IMR-90 (cell line): ENCODE data around the gene ACVR1B.

Experiments
- BHLHE40 ChIP-seq: fragments of 150-350 bp; IDR thresholded peaks from 2 replicates; pipeline ENCODE4 v1.6.1; 2016; ENCODE audit warnings: mild to moderate bottlenecking, low read depth, low read length
- CEBPB ChIP-seq: IDR thresholded peaks from 2 replicates; pipeline ENCODE4 v1.6.1; 2012; ENCODE audit warnings: low read depth, low read length, improper control_type of control experiment
- ELK1 ChIP-seq: fragments of 150-350 bp; IDR thresholded peaks from 2 replicates; pipeline ENCODE4 v1.6.1; 2016; ENCODE audit warnings: low read depth, mild to moderate bottlenecking, low read length, moderate library complexity, borderline replicate concordance
- FOS ChIP-seq: fragments of 150-350 bp; IDR thresholded peaks from 2 replicates; pipeline ENCODE4 v1.6.1; 2016; ENCODE audit warnings: low read depth, low read length
- MAFK ChIP-seq: IDR thresholded peaks from 2 replicates; pipeline ENCODE4 v1.6.1; 2012; ENCODE audit warnings: low read depth, low read length, improper control_type of control experiment
- POLR2A ChIP-seq: IDR thresholded peaks from 2 replicates; pipeline ENCODE4 v1.6.1; 2012; ENCODE audit warnings: mild to moderate bottlenecking, low read depth, low read length
- SMC3 ChIP-seq: fragments of 150-350 bp; IDR thresholded peaks from 2 replicates; pipeline ENCODE4 v1.6.1; 2016; ENCODE audit warnings: low read depth, mild to moderate bottlenecking, antibody characterized with exemption, low read length, moderate library complexity
- TF ChIP-seq, protein P1 (sequence below): conservative IDR thresholded peaks from 2 replicates; pipeline ENCODE4 v1.5.1; 2012; ENCODE audit warnings: mild to moderate bottlenecking, low read depth, low read length, improper control_type of control experiment

- TF ChIP-seq, protein P1, sequence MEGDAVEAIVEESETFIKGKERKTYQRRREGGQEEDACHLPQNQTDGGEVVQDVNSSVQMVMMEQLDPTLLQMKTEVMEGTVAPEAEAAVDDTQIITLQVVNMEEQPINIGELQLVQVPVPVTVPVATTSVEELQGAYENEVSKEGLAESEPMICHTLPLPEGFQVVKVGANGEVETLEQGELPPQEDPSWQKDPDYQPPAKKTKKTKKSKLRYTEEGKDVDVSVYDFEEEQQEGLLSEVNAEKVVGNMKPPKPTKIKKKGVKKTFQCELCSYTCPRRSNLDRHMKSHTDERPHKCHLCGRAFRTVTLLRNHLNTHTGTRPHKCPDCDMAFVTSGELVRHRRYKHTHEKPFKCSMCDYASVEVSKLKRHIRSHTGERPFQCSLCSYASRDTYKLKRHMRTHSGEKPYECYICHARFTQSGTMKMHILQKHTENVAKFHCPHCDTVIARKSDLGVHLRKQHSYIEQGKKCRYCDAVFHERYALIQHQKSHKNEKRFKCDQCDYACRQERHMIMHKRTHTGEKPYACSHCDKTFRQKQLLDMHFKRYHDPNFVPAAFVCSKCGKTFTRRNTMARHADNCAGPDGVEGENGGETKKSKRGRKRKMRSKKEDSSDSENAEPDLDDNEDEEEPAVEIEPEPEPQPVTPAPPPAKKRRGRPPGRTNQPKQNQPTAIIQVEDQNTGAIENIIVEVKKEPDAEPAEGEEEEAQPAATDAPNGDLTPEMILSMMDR: no peak
- TF ChIP-seq SMC3 (no peak), POLR2A (no peak), MAFK (no peak), FOS (no peak), BHLHE40 (no peak), ELK1 (no peak), CEBPB (no peak)
Measured at GRCh38 chr12:51937926-51938325, 13.6 kb upstream of the ACVR1B start.
